Osteocyte (in vitro differentiated cells): ENCODE measurements around the gene LDLR. TPM values are rescaled to one million over a fixed set of nuclear protein-coding genes. Genes with fewer than 3 reads are reported as not detected.
A peak's percentile ranks its signal among the peaks of the same experiment; 100 is the strongest.
"Not testable (repeated sequence)": the region's sequence is repeated elsewhere in the genome, so short reads cannot be mapped to it uniquely, and the experiment has no call there.

ENCODE experiments used
- DNase-seq: peaks from one replicate; pipeline ENCODE4 v3.0.0; 2021; ENCODE audit warnings: mixed read lengths; ENCODE audit not compliant: unreplicated experiment; ENCODE audit errors: extremely low spot score
- H3K27ac Mint-ChIP-seq: one replicate; pipeline ENCODE4 v1.8.0; 2021; ENCODE audit warnings: mild to moderate bottlenecking, mixed read lengths; ENCODE audit not compliant: unreplicated experiment
- H3K27me3 Mint-ChIP-seq: one replicate; pipeline ENCODE4 v1.8.0; 2021; ENCODE audit warnings: mixed read lengths; ENCODE audit not compliant: unreplicated experiment
- H3K36me3 Mint-ChIP-seq: one replicate; pipeline ENCODE4 v1.8.0; 2021; ENCODE audit warnings: mixed read lengths; ENCODE audit not compliant: unreplicated experiment
- H3K4me1 Mint-ChIP-seq: one replicate; pipeline ENCODE4 v1.8.0; 2021; ENCODE audit warnings: mixed read lengths; ENCODE audit not compliant: unreplicated experiment
- H3K4me3 Mint-ChIP-seq: one replicate; pipeline ENCODE4 v1.8.0; 2021; ENCODE audit warnings: mild to moderate bottlenecking, moderate library complexity, mixed read lengths; ENCODE audit not compliant: unreplicated experiment
- H3K9me3 Mint-ChIP-seq: one replicate; pipeline ENCODE4 v1.8.0; 2021; ENCODE audit warnings: mixed read lengths; ENCODE audit not compliant: unreplicated experiment
- total RNA-seq: library from RNA; stranded (reverse); gene quantifications from 2 replicates; pipeline ENCODE4 v1.2.1, GENCODE V29; 2021
- TF ChIP-seq, protein P1 (sequence below): fragments of 200-600 bp; sonication (generic); IDR thresholded peaks from 2 replicates; pipeline ENCODE4 v1.5.0; 2021; ENCODE audit warnings: antibody characterized with exemption, mild to moderate bottlenecking, moderate library complexity

Gene LDLR
- total RNA-seq, 1 donor from 2014 or later = 96.9 TPM

DNA sequence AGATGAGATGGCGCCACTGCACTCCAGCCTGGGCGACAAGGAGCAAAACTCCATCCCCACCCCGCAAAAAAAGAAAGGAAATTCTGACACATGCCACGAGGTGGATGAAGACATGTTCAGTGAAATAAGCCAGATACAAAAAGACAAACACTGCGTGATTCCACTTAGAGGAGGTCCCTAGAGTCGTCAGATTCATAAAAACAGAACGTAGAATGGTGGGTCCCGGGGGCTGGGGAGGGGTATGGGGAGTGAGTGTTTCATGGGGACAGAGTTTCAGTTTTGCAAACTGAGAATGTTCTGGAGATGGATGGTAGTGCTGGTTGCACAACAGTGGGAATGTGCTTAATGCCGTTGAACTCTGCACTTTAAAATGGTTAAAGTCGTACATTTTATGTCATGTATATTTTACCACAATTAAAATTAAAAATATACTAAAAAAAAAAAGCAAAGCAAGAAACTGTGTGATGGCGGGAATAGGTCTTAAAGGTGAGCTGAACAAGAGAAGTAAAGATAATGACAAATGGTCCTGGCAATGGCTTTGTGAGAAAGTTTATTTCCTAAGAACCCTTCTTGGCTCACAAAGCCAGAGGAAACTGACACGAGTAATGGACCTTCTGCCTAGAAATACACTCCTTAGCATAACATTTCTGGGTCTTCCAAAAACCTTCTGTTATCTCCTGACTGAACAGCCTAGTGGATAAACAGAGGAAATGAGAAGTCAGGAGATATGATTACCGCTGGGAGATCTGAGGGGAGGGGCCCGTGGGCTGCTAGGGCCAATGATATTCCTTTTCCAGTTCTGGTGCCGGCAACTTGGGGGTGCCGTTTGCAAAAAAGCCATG, 70.6 kb downstream of the LDLR start:
- H3K4me3 Mint-ChIP-seq = no peak overlapping the region
- peak overlapping the region; percentile 56 for H3K27ac Mint-ChIP-seq
- H3K36me3 Mint-ChIP-seq = peaks cover 11% of the 10 kb centered on the region
- H3K9me3 Mint-ChIP-seq = no peaks in the 10 kb centered on the region
- no peak for DNase-seq
- peaks cover 23% of the 10 kb centered on the region for H3K4me1 Mint-ChIP-seq
- H3K27me3 Mint-ChIP-seq = no peaks in the 10 kb centered on the region
- TF ChIP-seq, protein P1, sequence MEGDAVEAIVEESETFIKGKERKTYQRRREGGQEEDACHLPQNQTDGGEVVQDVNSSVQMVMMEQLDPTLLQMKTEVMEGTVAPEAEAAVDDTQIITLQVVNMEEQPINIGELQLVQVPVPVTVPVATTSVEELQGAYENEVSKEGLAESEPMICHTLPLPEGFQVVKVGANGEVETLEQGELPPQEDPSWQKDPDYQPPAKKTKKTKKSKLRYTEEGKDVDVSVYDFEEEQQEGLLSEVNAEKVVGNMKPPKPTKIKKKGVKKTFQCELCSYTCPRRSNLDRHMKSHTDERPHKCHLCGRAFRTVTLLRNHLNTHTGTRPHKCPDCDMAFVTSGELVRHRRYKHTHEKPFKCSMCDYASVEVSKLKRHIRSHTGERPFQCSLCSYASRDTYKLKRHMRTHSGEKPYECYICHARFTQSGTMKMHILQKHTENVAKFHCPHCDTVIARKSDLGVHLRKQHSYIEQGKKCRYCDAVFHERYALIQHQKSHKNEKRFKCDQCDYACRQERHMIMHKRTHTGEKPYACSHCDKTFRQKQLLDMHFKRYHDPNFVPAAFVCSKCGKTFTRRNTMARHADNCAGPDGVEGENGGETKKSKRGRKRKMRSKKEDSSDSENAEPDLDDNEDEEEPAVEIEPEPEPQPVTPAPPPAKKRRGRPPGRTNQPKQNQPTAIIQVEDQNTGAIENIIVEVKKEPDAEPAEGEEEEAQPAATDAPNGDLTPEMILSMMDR = no peak

DNA sequence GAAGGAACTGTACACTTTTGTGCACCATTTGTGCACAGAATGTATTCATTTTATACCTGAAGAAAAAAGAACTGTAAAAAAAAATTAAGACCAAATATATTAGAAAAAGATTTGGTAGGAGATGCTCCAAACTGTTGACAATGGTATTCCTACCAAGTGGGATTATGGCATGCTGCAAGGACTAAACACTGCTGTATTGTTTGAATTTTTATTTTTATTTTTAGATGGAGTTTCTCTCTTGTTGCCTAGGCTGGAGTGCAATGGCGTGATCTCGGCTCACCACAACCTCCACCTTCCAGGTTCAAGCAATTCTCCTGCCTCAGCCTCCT, 71.1 kb downstream of the LDLR start:
- not testable (repeated sequence) for H3K4me3 Mint-ChIP-seq, H3K9me3 Mint-ChIP-seq, H3K27me3 Mint-ChIP-seq, DNase-seq
- peaks cover 21% of the 10 kb centered on the region for H3K4me1 Mint-ChIP-seq
- H3K36me3 Mint-ChIP-seq = peaks cover 17% of the 10 kb centered on the region
- H3K27ac Mint-ChIP-seq = peak overlapping the region; percentile 56

DNA sequence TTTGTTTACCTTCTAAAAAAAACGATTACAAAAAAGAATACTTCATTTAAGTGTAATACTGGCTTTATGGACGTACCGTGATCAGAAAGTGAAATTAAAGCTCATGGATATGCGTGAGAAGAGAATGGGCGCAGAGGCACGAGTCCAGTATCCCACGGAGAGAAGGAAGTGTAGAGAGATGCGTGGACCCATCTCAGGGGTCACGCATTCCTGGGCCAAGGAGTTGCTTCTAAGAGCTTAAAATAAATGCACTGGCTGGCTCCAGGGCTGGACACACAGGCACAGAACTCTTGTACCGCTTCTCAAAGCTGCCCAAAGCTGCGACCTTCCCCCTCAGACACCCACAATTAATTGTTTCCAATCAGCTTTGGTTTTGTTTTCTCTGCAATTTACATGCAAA, 75.0 kb downstream of the LDLR start:
- H3K9me3 Mint-ChIP-seq = no peaks in the 10 kb centered on the region
- peaks cover 44% of the 10 kb centered on the region for H3K36me3 Mint-ChIP-seq
- peaks cover 6% of the 10 kb centered on the region for H3K4me1 Mint-ChIP-seq
- no peaks in the 10 kb centered on the region for H3K27me3 Mint-ChIP-seq
- H3K27ac Mint-ChIP-seq = no peak overlapping the region
- no peak for DNase-seq
- no peak overlapping the region for H3K4me3 Mint-ChIP-seq
- TF ChIP-seq, protein P1 = no peak

DNA sequence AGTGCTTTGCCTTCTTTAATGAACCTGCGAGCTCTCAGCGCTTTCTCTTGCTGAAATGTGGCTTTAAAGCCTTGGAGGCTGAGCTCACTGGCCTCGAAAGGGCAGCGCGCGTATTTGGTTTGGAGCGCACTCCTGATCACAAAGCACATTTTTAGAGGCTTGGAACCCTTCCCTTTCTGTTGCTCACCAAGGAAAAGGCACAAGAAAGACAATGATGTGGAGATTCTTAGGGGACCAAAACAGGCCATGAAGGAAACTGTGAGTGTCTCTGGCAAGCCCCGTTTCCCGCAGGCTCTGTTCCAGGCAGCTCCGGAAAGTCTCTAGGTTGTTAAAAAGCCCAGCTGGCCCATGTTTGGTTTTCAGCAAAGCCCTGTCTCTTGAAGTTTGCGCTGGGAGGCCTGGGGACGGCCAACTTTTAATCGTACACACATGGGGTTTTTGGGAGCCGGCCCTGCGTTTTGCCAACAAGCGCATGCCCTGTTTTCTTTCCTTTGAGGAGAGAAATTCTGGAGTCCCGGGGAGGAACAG, 75.7 kb downstream of the LDLR start:
- Mint-ChIP-seq H3K27me3 (no peaks in the 10 kb centered on the region), H3K4me1 (peaks cover 9% of the 10 kb centered on the region), H3K4me3 (no peak overlapping the region), H3K27ac (no peak overlapping the region), H3K9me3 (no peaks in the 10 kb centered on the region), H3K36me3 (peaks cover 48% of the 10 kb centered on the region)
- DNase-seq = no peak
- TF ChIP-seq, protein P1 = no peak

DNA sequence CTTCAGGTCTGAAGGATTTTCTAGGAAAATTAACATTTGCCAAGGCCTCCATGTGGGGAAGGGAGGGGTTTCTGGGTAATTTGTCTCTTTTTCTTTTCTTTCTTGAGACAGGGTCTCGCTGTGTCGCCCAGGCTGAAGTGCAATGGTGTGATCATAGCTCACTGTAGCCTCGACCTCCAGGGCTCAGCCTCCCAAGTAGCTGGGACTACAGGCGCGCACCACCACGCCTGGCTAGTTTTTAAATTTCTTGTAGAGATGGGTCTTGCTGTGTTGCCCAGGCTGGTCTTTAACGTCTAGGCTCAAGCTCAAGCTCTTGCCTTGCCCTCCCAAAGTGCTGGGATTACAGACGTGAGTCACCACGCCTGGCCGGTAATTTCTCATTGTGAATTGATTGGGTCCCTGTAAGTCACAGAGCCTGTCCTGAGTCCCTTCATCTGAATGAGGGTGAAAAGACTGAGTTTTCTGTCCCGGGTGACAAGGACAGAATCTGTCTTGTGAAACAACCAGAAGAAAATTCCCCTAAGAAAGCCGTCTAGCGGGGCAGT, 76.3 kb downstream of the LDLR start:
- no peaks in the 10 kb centered on the region for H3K9me3 Mint-ChIP-seq
- no peak overlapping the region for H3K4me3 Mint-ChIP-seq
- TF ChIP-seq, protein P1 = no peak
- peaks cover 10% of the 10 kb centered on the region for H3K4me1 Mint-ChIP-seq
- DNase-seq = no peak
- H3K36me3 Mint-ChIP-seq = peaks cover 54% of the 10 kb centered on the region
- no peak overlapping the region for H3K27ac Mint-ChIP-seq
- no peaks in the 10 kb centered on the region for H3K27me3 Mint-ChIP-seq
